Heart left ventricle (tissue), 16 donors: Measurements from ENCODE around the gene CCDC61. TPM values are rescaled to one million over a fixed set of nuclear protein-coding genes. Genes with fewer than 3 reads are reported as not detected.

Experiments
- ATAC-seq, 4 donors: fragments of 200-7000 bp; cut with Tn5 transposase; one replicate each; pipeline ENCODE4 v1.9.1; 2020 to 2022; ENCODE audit warnings: moderate library complexity in 4 of 4, mild to moderate bottlenecking in 3 of 4, moderate number of reproducible peaks in 1 of 4
- DNase-seq, 5 donors: peaks; one replicate each; pipeline ENCODE4 v3.0.0-alpha.2; 2020
- H3K27ac ChIP-seq, 12 donors: fragments of 200-600 bp; sonication (generic) in 4 of 12; one replicate each; pipeline versions ENCODE4 v1.5.0 to v1.8.0; 2016 to 2022; ENCODE audit warnings: mild to moderate bottlenecking in 2 of 12
- H3K27me3 ChIP-seq, 9 donors: fragments of 200-600 bp; sonication (generic) in 2 of 9; one replicate each; pipeline versions ENCODE4 v1.5.1 to v1.8.0; 2016 to 2022; ENCODE audit warnings: mild to moderate bottlenecking in 3 of 9
- H3K36me3 ChIP-seq, 9 donors: fragments of 200-600 bp; sonication (generic) in 2 of 9; one replicate each; pipeline versions ENCODE4 v1.5.0 to v1.8.0; 2018 to 2022; ENCODE audit warnings: mild to moderate bottlenecking in 2 of 9
- H3K4me1 ChIP-seq, 12 donors: fragments of 200-600 bp; sonication (generic) in 4 of 12; one replicate each; pipeline versions ENCODE4 v1.5.0 to v1.8.0; 2016 to 2022; ENCODE audit warnings: mild to moderate bottlenecking in 3 of 12
- H3K4me3 ChIP-seq, 12 donors: fragments of 200-600 bp; sonication (generic) in 4 of 12; one replicate each; pipeline versions ENCODE4 v1.5.0 to v1.8.0; 2017 to 2022; ENCODE audit warnings: mild to moderate bottlenecking in 9 of 12, moderate library complexity in 4 of 12
- H3K9me3 ChIP-seq, 12 donors: fragments of 200-600 bp; sonication (generic) in 4 of 12; one replicate each; pipeline versions ENCODE4 v1.5.0 to v1.8.0; 2016 to 2022; ENCODE audit warnings: mild to moderate bottlenecking in 1 of 12
- POLR2A ChIP-seq, 2 donors: fragments of 450-650 bp; IDR thresholded peaks; one replicate each; pipeline ENCODE4 v1.6.1; 2017; ENCODE audit warnings: antibody characterized with exemption in 2 of 2, mild to moderate bottlenecking in 2 of 2, moderate library complexity in 2 of 2
- WGBS, 4 donors: extraction: QIAGEN DNeasy Blood & Tissue Kit in 2 of 4; methylation state at CpG; one replicate each; pipeline versions ENCODE4 v1.1.5 to v1.1.7; 2013 to 2018; 5-methylcytosine and 5-hydroxymethylcytosine counted together
- intact Hi-C, 10 donors: fragments of 100-400 bp; cut with DNase I; formaldehyde crosslinking; loops; one replicate each; pipeline versions ENCODE4 v1.11.1 to v1.14.2; 2022
- polyA plus RNA-seq, 2 donors: library from polyadenylated mRNA; stranded (reverse); fragments of 200-250 nt; gene quantifications; one replicate each; pipeline ENCODE4 v1.2.3, GENCODE V29; 2013
- total RNA-seq, 9 donors: library from RNA; depleted of rRNA in 2 of 9; stranded (reverse); fragments of >200 nt in 2 of 9; fragmentation: NEBNext Ultra II Directional in 3 of 9; extraction: Animal tissue kit (Norgen Biotek cat#: 25700) in 3 of 9; gene quantifications; one replicate each; pipeline versions ENCODE4 v1.1.0 to v1.2.4, GENCODE V29; 2016 to 2023
- TF ChIP-seq, protein P1 (sequence below), 12 donors: fragments of 200-600 bp; sonication (generic) in 4 of 12; IDR thresholded peaks; one replicate each; pipeline versions ENCODE4 v1.5.0 to v1.8.0; 2018 to 2022; ENCODE audit warnings: antibody characterized with exemption in 12 of 12, mild to moderate bottlenecking in 5 of 12
- donor health status: ischemic (EF 13 %, LVEDD 7.1; RV severe dilation, severe dysfunction).
- donor health status: healthy with polysubstance abuse.
- donor health status: DM: no; HTN: yes; CAD: no.
- donor health status: DM: no; HTN: no; CAD: no.
- donor health status: ischemic (EF 25% LVEDD 6.9; RV normal size, moderate dysfunction).
- donor health status: ischemic (EF 25% LVEDD 5.7; RV mildly dilated, moderate dysfunction).
- donor health status: healthy.
- donor health status: DM: yes; HTN: yes; CAD: no.
- donor health status: ischemic (EF 35%, LVEDD 5.7; RV mildly dilated, moderate dysfunction).
- donor health status: nonischemic (EF 11% LVEDD 7.7; RV severe dilation, severe dysfunction).
- donor health status: DM: yes; HTN: yes; CAD: no.
- donor health status: PGD.
- donor health status: ischemic (EF 29% LVEDD 5.4; RV normal size, mild dysfunction).
- donor health status: nonischemic (EF 23%, LVEDD 6.1; RV moderate dilation, normal function).

CCDC61 gene
- total and polyA plus RNA-seq, 11 donors: 4.1 to 13.7 (median 6.8) TPM

DNA sequence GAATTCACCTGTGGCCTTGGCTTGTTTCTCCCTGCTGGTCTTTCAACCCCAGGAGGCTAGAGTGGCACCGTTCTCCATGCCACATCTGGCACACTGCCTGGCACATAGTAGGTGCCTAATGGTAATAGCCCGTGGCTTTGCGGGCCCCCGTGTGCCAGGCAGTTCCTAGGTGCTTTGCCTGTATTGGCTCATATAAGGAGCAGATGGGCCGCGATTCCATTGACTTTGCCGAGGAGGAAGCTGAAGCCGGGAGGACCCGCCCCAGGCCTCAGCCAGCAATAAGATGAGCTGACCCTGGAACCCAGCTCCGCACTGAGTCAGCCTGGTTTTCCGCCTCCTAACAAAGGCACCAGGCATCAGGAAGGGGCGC, 26.8 kb downstream of the CCDC61 start:
- intact Hi-C loops: no loop called here
- H3K36me3 ChIP-seq: peaks cover 0 to 8% (median 0%) of the 10 kb centered on the region in 9 donors
- TF ChIP-seq POLR2A (IDR thresholded peaks at IDR 0.05): no peak
- TF ChIP-seq, protein P1, sequence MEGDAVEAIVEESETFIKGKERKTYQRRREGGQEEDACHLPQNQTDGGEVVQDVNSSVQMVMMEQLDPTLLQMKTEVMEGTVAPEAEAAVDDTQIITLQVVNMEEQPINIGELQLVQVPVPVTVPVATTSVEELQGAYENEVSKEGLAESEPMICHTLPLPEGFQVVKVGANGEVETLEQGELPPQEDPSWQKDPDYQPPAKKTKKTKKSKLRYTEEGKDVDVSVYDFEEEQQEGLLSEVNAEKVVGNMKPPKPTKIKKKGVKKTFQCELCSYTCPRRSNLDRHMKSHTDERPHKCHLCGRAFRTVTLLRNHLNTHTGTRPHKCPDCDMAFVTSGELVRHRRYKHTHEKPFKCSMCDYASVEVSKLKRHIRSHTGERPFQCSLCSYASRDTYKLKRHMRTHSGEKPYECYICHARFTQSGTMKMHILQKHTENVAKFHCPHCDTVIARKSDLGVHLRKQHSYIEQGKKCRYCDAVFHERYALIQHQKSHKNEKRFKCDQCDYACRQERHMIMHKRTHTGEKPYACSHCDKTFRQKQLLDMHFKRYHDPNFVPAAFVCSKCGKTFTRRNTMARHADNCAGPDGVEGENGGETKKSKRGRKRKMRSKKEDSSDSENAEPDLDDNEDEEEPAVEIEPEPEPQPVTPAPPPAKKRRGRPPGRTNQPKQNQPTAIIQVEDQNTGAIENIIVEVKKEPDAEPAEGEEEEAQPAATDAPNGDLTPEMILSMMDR (IDR thresholded peaks at IDR 0.05): no peak
- H3K9me3 ChIP-seq: no peaks in the 10 kb centered on the region
- WGBS, 4 donors: 50 to 62% (median 53%) methylated on average over 7 to 12 of the region's 12 CpGs
- DNase-seq (no peak), ATAC-seq (peak in 1 of 4 donors; percentile 17)
- peaks cover 7 to 48% (median 27%) of the 10 kb centered on the region in 9 donors for H3K27me3 ChIP-seq
- no peak overlapping the region for H3K27ac ChIP-seq
- peaks cover 0 to 2% (median 1%) of the 10 kb centered on the region in 12 donors for H3K4me1 ChIP-seq
- no peak overlapping the region for H3K4me3 ChIP-seq

DNA sequence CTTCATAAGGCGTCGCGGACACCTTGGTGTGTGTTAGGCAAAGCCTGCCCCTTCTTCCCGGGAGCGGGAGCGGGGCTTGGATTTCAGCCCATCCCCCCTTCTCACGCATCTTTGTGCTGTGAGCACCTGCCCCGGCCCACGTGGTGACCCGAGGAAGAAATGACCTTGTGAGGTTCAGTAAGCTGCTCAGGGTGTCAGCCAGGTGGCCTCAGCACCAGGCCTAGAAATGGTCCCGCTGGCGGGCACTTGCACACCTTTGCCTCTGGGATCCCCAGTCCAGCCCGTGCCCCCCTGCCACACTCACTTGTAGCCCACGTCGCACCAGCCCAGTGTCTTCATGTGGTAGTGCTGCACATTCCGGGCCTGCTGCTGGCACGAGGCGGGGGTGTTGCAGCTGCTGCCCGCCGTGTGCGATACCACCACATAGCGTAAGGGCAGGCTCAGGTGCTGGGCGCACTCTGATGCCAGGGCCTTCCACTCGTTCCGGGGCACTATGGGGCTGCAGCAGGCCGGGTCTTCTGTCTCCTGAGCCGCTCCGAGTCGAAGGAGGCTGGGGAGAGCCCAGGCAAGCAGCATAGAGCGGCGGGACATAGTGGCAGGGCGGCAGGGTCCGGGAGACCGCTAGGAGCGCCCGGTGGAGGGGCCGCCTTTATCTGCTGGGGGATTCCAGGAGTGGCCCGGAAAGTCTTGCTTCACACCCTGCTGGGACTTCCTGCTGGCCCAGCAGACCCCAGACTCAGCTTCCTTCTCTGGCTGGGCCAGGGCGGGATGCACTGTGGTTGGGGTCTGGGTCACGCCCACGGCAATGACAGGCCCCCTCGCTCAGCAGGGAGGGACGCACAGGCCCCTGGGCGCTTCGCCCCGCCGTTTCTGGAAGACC, 27.4 kb downstream of the CCDC61 start, which contains the start of gene PGLYRP1:
TSS of gene PGLYRP1 (minus strand) at position 623 of the 880 bp plus-strand sequence. CDS start at position 591, 32 bp downstream.
- Histone ChIP-seq H3K4me3 (peak within 1 kb of the TSS in 1 of 12 donors; percentile 8), H3K9me3 (no peaks in the 10 kb centered on the region), H3K27me3 (peaks cover 7 to 51% (median 27%) of the 10 kb centered on the region in 9 donors), H3K36me3 (peaks cover 0 to 6% (median 0%) of the 10 kb centered on the region in 9 donors), H3K4me1 (no peaks in the 10 kb centered on the region), H3K27ac (no peak within 1 kb of the TSS)
- intact Hi-C loops: no loop called here
- no peak for TF ChIP-seq POLR2A (IDR thresholded peaks at IDR 0.05)
- TF ChIP-seq, protein P1 (IDR thresholded peaks at IDR 0.05): no peak
- DNase-seq (no peak), ATAC-seq (peak in 3 of 4 donors; percentile 8 to 29 (median 9))
- 26 to 36% (median 33%) methylated on average over 20 to 47 of the region's 47 CpGs for WGBS, 4 donors

DNA sequence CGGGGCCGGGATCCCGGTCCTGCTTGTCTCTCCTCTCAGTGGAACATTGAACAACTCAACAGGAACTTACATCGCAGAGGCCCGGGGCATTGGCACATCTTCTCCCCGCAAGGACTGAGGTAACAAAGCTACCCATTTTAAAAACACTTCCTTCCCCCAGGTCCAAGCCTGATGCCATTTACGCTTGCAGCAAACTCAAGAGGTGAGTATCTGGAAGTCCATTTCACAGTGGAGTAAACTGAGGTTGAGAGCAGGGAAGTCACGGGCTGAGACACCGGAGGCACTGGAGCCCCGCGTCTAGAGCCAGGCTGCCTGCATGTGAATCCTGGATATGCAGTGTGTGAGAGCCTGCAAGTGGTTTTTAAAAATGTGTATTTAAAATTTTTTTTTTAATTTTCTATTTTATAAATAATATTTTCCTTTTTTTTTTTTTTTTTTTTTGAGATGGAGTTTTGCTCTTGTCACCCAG, 28.1 kb downstream of the CCDC61 start:
- H3K27me3 ChIP-seq: peaks cover 7 to 55% (median 27%) of the 10 kb centered on the region in 9 donors
- TF ChIP-seq POLR2A (IDR thresholded peaks at IDR 0.05): no peak
- TF ChIP-seq, protein P1 (IDR thresholded peaks at IDR 0.05): no peak
- intact Hi-C loops: no loop called here

DNA sequence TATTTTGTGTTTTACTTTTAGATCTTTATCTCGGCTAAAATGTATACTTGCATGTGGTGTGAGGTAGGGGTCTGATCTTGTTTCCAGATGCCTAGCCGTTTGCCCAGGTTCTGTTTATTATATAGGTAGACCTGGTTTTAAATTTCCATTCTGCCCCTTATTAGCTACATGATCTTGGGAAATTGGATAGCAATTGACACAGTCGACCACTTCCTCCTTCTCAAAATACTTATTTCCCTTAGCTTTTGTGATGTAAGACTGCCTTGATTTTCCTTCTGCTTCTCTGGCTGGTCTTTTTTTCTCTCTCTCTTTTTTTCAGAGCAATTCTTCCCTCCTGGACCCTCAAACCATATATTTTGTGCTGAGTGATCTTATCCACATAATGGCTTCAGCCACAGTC, 30.6 kb downstream of the CCDC61 start:
- TF ChIP-seq POLR2A (IDR thresholded peaks at IDR 0.05): no peak
- TF ChIP-seq, protein P1 (IDR thresholded peaks at IDR 0.05): no peak
- H3K9me3 ChIP-seq: no peaks in the 10 kb centered on the region

More for the DNA sequence above, 28.1 kb downstream of the CCDC61 start:
- Histone ChIP-seq H3K36me3 (peaks cover 0 to under 1% (median 0%) of the 10 kb centered on the region in 9 donors), H3K9me3 (no peaks in the 10 kb centered on the region), H3K4me1 (no peaks in the 10 kb centered on the region), H3K27ac (no peak overlapping the region), H3K4me3 (peak overlapping the region in 1 of 12 donors; percentile 8)
- DNase-seq (no peak), ATAC-seq (no peak)
- WGBS, 4 donors: 52 to 78% (median 55%) methylated on average over 5 to 11 of the region's 11 CpGs

More for the DNA sequence above, 30.6 kb downstream of the CCDC61 start:
- 69 to 82% (median 75%) methylated on average over 3 of the region's 3 CpGs for WGBS, 4 donors
- no peak for DNase-seq
- H3K27me3 ChIP-seq: peaks cover 7 to 64% (median 27%) of the 10 kb centered on the region in 9 donors
- no peaks in the 10 kb centered on the region for H3K4me1 ChIP-seq
- no peak overlapping the region for H3K4me3 ChIP-seq
- intact Hi-C loops: loop anchor here in 3 of 10 donors (5.0 kb wide), 4 partner anchors 51 to 241 kb away; no protein-coding TSS in a partner anchor
- no peak for ATAC-seq
- no peak overlapping the region for H3K27ac ChIP-seq
- no peaks in the 10 kb centered on the region for H3K36me3 ChIP-seq
